Right cardiac atrium (tissue), 5 donors: ENCODE measurements around the gene TCF23. TPM values are rescaled to one million over a fixed set of nuclear protein-coding genes. Genes with fewer than 3 reads are reported as not detected.

ENCODE experiments used
- polyA plus RNA-seq: library from polyadenylated mRNA; stranded (reverse); fragments of 200-250 nt; gene quantifications from one replicate; pipeline ENCODE4 v1.2.3, GENCODE V29; 2013
- total RNA-seq, 4 donors: library from RNA; stranded (reverse); fragmentation: NEBNext Ultra II Directional; extraction: Animal tissue kit (Norgen Biotek cat#: 25700); gene quantifications; one replicate each; pipeline ENCODE4 v1.2.1, GENCODE V29; 2021
- donor health status: healthy with polysubstance abuse.
- donor health status: DM: no; HTN: yes; CAD: no.
- donor health status: DM: no; HTN: no; CAD: no.
- donor health status: DM: no; HTN: yes; CAD: no; lungs with severe emphysema.
- donor health status: DM: yes; HTN: yes; CAD: no.

Gene TCF23
- total and polyA plus RNA-seq, 5 donors = 0.05 to 0.15 (median 0.11) TPM

Other genes starting within 250 kb of the TCF23 start
- gene MAPRE3, start 178.4 kb upstream of the TCF23 start, total RNA-seq = 10 to 100 TPM; 43.6 to 58.8 (median 49.9) TPM
- gene MAPRE3, start 178.4 kb upstream of the TCF23 start, polyA plus RNA-seq = 85.1 TPM
- gene TMEM214, start 116.0 kb upstream of the TCF23 start, total RNA-seq = 10 to 100 TPM; 40.8 to 56.7 (median 47.7) TPM
- 29.4 TPM for gene TMEM214, start 116.0 kb upstream of the TCF23 start, polyA plus RNA-seq
- gene AGBL5, start 97.3 kb upstream of the TCF23 start, total RNA-seq = 10 to 100 TPM; 10.8 to 12.4 (median 11.4) TPM
- gene AGBL5, start 97.3 kb upstream of the TCF23 start, polyA plus RNA-seq = 5.9 TPM
- gene OST4, start 77.3 kb upstream of the TCF23 start, total RNA-seq = 100 to 1,000 TPM; 372 to 487 (median 454) TPM
- 872 TPM for gene OST4, start 77.3 kb upstream of the TCF23 start, polyA plus RNA-seq
- 10 to 100 TPM; 24.3 to 44.2 (median 38.9) TPM for gene EMILIN1, start 70.4 kb upstream of the TCF23 start, total RNA-seq
- 30.0 TPM for gene EMILIN1, start 70.4 kb upstream of the TCF23 start, polyA plus RNA-seq
- 1 to 10 TPM; 1.9 to 5.5 (median 3.2) TPM for gene KHK, start 62.2 kb upstream of the TCF23 start, total RNA-seq
- 1.7 TPM for gene KHK, start 62.2 kb upstream of the TCF23 start, polyA plus RNA-seq
- 1 to 10 TPM; 4.0 to 9.6 (median 5.6) TPM for gene CGREF1, start 29.9 kb upstream of the TCF23 start, total RNA-seq
- 4.7 TPM for gene CGREF1, start 29.9 kb upstream of the TCF23 start, polyA plus RNA-seq
- 1 to 10 TPM; 1.6 to 4.7 (median 2.6) TPM for gene ABHD1, start 25.2 kb upstream of the TCF23 start, total RNA-seq
- gene ABHD1, start 25.2 kb upstream of the TCF23 start, polyA plus RNA-seq = 5.1 TPM
- gene PREB, start 14.4 kb upstream of the TCF23 start, total RNA-seq = 10 to 100 TPM; 46.3 to 52.7 (median 47.9) TPM
- 48.5 TPM for gene PREB, start 14.4 kb upstream of the TCF23 start, polyA plus RNA-seq
- not detected for gene PRR30, start 9.6 kb upstream of the TCF23 start, total RNA-seq
- not detected for gene PRR30, start 9.6 kb upstream of the TCF23 start, polyA plus RNA-seq
- 100 to 1,000 TPM; 124 to 177 (median 144) TPM for gene ATRAID, start 63.0 kb downstream of the TCF23 start, total RNA-seq
- 256 TPM for gene ATRAID, start 63.0 kb downstream of the TCF23 start, polyA plus RNA-seq
- 10 to 100 TPM in 3 of 4 donors, 1 to 10 TPM in 1; 8.1 to 14.1 (median 12.8) TPM for gene SLC5A6, start 63.3 kb downstream of the TCF23 start, total RNA-seq
- 7.8 TPM for gene SLC5A6, start 63.3 kb downstream of the TCF23 start, polyA plus RNA-seq
- gene CAD, start 68.4 kb downstream of the TCF23 start, total RNA-seq = 10 to 100 TPM in 2 of 4 donors, 1 to 10 TPM in 2; 9.0 to 12.0 (median 10.0) TPM
- gene CAD, start 68.4 kb downstream of the TCF23 start, polyA plus RNA-seq = 6.0 TPM
- gene SLC30A3, start 114.0 kb downstream of the TCF23 start, total RNA-seq = 10 to 100 TPM in 1 of 4 donors, 1 to 10 TPM in 3; 9.4 to 17.3 (median 9.6) TPM
- gene SLC30A3, start 114.0 kb downstream of the TCF23 start, polyA plus RNA-seq = 7.3 TPM
- gene DNAJC5G, start 126.4 kb downstream of the TCF23 start, total RNA-seq = 1 to 10 TPM; 1.3 to 3.0 (median 1.8) TPM
- 2.2 TPM for gene DNAJC5G, start 126.4 kb downstream of the TCF23 start, polyA plus RNA-seq
- 100 to 1,000 TPM; 101 to 188 (median 149) TPM for gene TRIM54, start 133.4 kb downstream of the TCF23 start, total RNA-seq
- gene TRIM54, start 133.4 kb downstream of the TCF23 start, polyA plus RNA-seq = 144 TPM
- 1 to 10 TPM in 3 of 4 donors, under 1 TPM in 1; 0.96 to 3.3 (median 1.5) TPM for gene UCN, start 159.4 kb downstream of the TCF23 start, total RNA-seq
- 0.72 TPM for gene UCN, start 159.4 kb downstream of the TCF23 start, polyA plus RNA-seq
- gene MPV17, start 174.1 kb downstream of the TCF23 start, total RNA-seq = 10 to 100 TPM; 40.3 to 77.1 (median 56.4) TPM
- gene MPV17, start 174.1 kb downstream of the TCF23 start, polyA plus RNA-seq = 98.2 TPM
- 10 to 100 TPM; 24.8 to 32.1 (median 26.6) TPM for gene GTF3C2, start 207.8 kb downstream of the TCF23 start, total RNA-seq
- 16.9 TPM for gene GTF3C2, start 207.8 kb downstream of the TCF23 start, polyA plus RNA-seq
- gene EIF2B4, start 221.3 kb downstream of the TCF23 start, total RNA-seq = 10 to 100 TPM; 31.8 to 36.0 (median 33.9) TPM
- gene EIF2B4, start 221.3 kb downstream of the TCF23 start, polyA plus RNA-seq = 31.2 TPM
- 10 to 100 TPM; 61.7 to 74.8 (median 68.2) TPM for gene SNX17, start 221.6 kb downstream of the TCF23 start, total RNA-seq
- gene SNX17, start 221.6 kb downstream of the TCF23 start, polyA plus RNA-seq = 54.8 TPM
- 10 to 100 TPM in 1 of 4 donors, 1 to 10 TPM in 3; 8.1 to 13.1 (median 8.5) TPM for gene ZNF513, start 231.7 kb downstream of the TCF23 start, total RNA-seq
- gene ZNF513, start 231.7 kb downstream of the TCF23 start, polyA plus RNA-seq = 9.6 TPM